Measurements from ENCODE around the gene TIMM17B. TPM values are rescaled to one million over a fixed set of nuclear protein-coding genes. Genes with fewer than 3 reads are reported as not detected.

TIMM17B gene
- total RNA-seq, 6 donors from 2014 or later, result 29.6 to 49.6 (median 42.6) TPM

DNA sequence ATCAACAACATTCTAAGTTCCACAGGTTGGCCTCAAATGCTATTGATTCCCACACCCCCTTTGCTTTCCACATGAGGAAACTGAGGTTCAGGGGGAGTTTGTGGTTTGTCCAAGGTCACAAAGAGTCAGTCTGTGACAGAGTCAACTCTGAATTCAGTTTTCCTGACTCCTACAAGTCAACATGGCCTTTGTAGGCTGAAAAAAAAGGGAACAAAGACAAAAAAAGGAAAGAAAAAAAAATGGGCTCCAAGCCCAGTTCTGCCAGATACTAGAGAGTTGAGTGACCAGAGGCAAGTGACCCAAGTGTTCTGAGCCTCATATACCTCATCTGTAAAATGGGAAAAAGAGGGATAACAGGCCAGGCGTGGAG, 37.7 kb upstream of the TIMM17B start:
- TF ChIP-seq, protein P1, sequence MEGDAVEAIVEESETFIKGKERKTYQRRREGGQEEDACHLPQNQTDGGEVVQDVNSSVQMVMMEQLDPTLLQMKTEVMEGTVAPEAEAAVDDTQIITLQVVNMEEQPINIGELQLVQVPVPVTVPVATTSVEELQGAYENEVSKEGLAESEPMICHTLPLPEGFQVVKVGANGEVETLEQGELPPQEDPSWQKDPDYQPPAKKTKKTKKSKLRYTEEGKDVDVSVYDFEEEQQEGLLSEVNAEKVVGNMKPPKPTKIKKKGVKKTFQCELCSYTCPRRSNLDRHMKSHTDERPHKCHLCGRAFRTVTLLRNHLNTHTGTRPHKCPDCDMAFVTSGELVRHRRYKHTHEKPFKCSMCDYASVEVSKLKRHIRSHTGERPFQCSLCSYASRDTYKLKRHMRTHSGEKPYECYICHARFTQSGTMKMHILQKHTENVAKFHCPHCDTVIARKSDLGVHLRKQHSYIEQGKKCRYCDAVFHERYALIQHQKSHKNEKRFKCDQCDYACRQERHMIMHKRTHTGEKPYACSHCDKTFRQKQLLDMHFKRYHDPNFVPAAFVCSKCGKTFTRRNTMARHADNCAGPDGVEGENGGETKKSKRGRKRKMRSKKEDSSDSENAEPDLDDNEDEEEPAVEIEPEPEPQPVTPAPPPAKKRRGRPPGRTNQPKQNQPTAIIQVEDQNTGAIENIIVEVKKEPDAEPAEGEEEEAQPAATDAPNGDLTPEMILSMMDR (IDR thresholded peaks at IDR 0.05), result no peak
- no peak for TF ChIP-seq EP300 (IDR thresholded peaks at IDR 0.05)
- no peak for TF ChIP-seq POLR2AphosphoS5 (IDR thresholded peaks at IDR 0.05)
- TF ChIP-seq POLR2A (IDR thresholded peaks at IDR 0.05), result no peak
- no peak for ATAC-seq (ENCODE audit: low FRiP score in 2 of 2)
- no peaks in the 10 kb centered on the region for H3K27me3 ChIP-seq
- 89 to 100% methylated on average over 1 of the region's 1 CpG for WGBS, 2 donors
- no peak overlapping the region for H3K4me3 ChIP-seq
- no peaks in the 10 kb centered on the region for H3K9me3 ChIP-seq
- no peak for DNase-seq
- H3K27ac ChIP-seq, result peak overlapping the region in 2 of 4 donors; percentile 2 to 11
- peaks cover 0 to 37% (median 13%) of the 10 kb centered on the region in 4 donors for H3K36me3 ChIP-seq
- H3K4me1 ChIP-seq, result peaks cover 12 to 28% (median 16%) of the 10 kb centered on the region in 4 donors

DNA sequence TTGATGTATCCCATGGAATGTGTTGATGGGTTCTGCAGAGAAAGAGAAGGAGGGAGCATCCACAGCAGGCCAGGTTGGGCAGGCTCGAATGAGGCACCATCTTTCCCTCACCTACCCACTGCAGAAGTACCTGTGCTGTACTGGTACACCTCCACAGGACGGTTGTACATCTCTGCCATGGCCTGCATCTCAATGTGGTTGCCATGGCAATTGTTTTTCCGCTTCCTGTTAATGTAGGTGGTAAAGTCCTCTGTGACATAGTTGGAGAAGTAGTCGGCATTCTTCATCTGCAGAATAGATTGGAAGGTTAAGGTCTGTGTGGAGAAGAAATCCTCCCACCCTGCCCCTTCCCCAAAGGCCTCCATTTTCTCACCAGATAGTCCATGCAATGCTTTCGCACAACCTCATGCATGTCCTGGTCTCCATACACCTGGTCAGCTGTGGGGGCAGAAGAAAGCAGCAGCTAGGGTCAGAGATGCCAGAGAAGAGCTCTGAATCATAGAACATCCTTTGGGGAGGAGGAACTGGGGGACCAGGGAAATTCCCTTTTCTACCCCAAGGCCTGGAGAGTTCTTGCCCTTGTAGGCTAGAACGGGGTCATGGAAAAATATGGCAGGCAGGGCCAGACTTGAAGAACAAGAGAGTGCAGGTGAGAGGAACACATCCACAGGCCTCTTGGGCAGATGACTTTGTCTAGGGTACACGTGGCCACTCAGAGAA, 37.2 kb upstream of the TIMM17B start:
- ATAC-seq (ENCODE audit: low FRiP score in 2 of 2), result no peak
- no peak for TF ChIP-seq EP300 (IDR thresholded peaks at IDR 0.05)
- no peak for TF ChIP-seq POLR2AphosphoS5 (IDR thresholded peaks at IDR 0.05)
- TF ChIP-seq, protein P1 (IDR thresholded peaks at IDR 0.05), result no peak
- TF ChIP-seq POLR2A (IDR thresholded peaks at IDR 0.05), result no peak

DNA sequence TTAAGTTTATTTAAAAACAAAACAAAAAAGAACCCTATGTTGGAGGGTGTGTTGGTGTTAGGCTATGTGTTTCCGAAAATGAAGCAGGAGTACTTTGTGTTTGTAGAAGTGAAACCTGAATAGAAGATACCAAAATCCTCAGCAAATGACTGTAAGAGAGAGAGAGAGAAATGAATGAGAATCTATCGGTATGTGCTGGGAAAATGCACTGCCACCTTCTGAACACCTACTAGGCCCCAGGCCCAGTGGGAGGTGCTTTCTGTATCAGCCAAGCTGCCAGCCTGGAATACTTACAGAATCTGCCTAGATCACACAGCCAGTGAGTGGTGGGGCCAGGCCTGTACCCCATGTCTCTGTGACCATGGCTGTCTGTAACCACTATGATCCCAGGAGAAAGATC, 36.2 kb upstream of the TIMM17B start:
- Histone ChIP-seq H3K36me3 (peaks cover 0 to 42% (median 13%) of the 10 kb centered on the region in 4 donors), H3K27ac (no peak overlapping the region), H3K4me1 (peaks cover 8 to 23% (median 16%) of the 10 kb centered on the region in 4 donors), H3K27me3 (no peaks in the 10 kb centered on the region), H3K9me3 (no peaks in the 10 kb centered on the region), H3K4me3 (no peak overlapping the region)
- no peak for TF ChIP-seq POLR2A (IDR thresholded peaks at IDR 0.05)
- no peak for TF ChIP-seq EP300 (IDR thresholded peaks at IDR 0.05)
- TF ChIP-seq, protein P1 (IDR thresholded peaks at IDR 0.05), result no peak
- no peak for TF ChIP-seq POLR2AphosphoS5 (IDR thresholded peaks at IDR 0.05)
- DNase-seq (no peak), ATAC-seq (ENCODE audit: low FRiP score in 2 of 2) (no peak)
- WGBS, 2 donors, result 87 to 97% methylated on average over 2 of the region's 2 CpGs

More for the DNA sequence above, 37.2 kb upstream of the TIMM17B start:
- DNase-seq, result no peak
- Histone ChIP-seq H3K4me1 (peaks cover 12 to 27% (median 16%) of the 10 kb centered on the region in 4 donors), H3K4me3 (no peak overlapping the region), H3K27ac (peak overlapping the region in 2 of 4 donors; percentile 2 to 11), H3K27me3 (no peaks in the 10 kb centered on the region), H3K36me3 (peaks cover 0 to 40% (median 13%) of the 10 kb centered on the region in 4 donors), H3K9me3 (no peaks in the 10 kb centered on the region)
- WGBS, 2 donors, result 69 to 71% methylated on average over 1 to 7 of the region's 7 CpGs

DNA sequence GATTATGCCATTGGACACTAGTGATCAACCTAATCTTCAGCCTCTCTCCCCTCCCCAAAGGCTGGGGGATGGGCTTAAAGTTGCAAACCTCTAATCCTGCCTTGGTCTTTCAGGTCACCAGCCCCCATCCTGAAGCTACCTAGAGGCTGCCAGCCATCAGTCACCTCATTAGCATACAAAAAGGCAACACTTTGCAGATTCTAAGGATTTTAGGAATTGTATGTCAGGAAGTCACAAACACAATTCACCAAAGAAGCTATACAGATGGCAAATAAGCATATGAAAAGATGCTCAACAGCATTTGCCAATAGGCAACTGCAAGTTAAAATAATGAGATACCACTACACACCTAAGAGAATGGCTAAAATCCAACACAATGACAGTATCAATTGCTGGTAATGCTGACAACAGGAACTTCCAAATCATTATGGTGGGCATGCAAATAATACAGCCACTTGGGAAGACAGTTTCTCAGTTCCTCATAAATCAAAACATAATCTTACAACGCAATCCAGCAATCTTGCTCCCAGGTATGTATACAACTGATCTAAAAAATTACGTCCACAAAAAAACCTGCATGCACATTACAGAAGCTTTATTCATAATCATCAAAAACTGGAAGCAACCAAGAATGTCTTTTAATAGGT, 30.3 kb upstream of the TIMM17B start:
- no peak overlapping the region for H3K4me3 ChIP-seq
- no peak for TF ChIP-seq POLR2A (IDR thresholded peaks at IDR 0.05)
- TF ChIP-seq, protein P1 (IDR thresholded peaks at IDR 0.05), result no peak
- no peak for TF ChIP-seq POLR2AphosphoS5 (IDR thresholded peaks at IDR 0.05)
- no peak for TF ChIP-seq EP300 (IDR thresholded peaks at IDR 0.05)
- WGBS, 2 donors, result 75 to 85% methylated on average over 2 of the region's 2 CpGs
- no peak for DNase-seq
- ATAC-seq (ENCODE audit: low FRiP score in 2 of 2), result no peak
- H3K36me3 ChIP-seq, result peaks cover 0 to 61% (median 20%) of the 10 kb centered on the region in 4 donors
- no peaks in the 10 kb centered on the region for H3K27me3 ChIP-seq
- H3K4me1 ChIP-seq, result no peaks in the 10 kb centered on the region
- no peaks in the 10 kb centered on the region for H3K9me3 ChIP-seq
- no peak overlapping the region for H3K27ac ChIP-seq
